ENCODE measurements around the gene MED9.

MED9 gene

GRCh38 chr17:17491546-17491988 is 14.8 kb downstream of the MED9 start:
- DNase-seq = no peak

- DNase-seq = no peak
Observed at GRCh38 chr17:17492085-17492484, 15.3 kb downstream of the MED9 start.

- DNase-seq = no peak
Observed at GRCh38 chr17:17492571-17492970, 15.8 kb downstream of the MED9 start.

- DNase-seq = no peak
Observed at GRCh38 chr17:17493249-17493985, 16.6 kb downstream of the MED9 start.

GRCh38 chr17:17493986-17494466 is 17.2 kb downstream of the MED9 start:
- DNase-seq = no peak

GRCh38 chr17:17494499-17494869 is 17.7 kb downstream of the MED9 start:
- DNase-seq = no peak

GRCh38 chr17:17494870-17495535 is 18.2 kb downstream of the MED9 start:
- no peak for DNase-seq

GRCh38 chr17:17495536-17496188 is 18.9 kb downstream of the MED9 start:
- peak; percentile 14 for DNase-seq

DNA sequence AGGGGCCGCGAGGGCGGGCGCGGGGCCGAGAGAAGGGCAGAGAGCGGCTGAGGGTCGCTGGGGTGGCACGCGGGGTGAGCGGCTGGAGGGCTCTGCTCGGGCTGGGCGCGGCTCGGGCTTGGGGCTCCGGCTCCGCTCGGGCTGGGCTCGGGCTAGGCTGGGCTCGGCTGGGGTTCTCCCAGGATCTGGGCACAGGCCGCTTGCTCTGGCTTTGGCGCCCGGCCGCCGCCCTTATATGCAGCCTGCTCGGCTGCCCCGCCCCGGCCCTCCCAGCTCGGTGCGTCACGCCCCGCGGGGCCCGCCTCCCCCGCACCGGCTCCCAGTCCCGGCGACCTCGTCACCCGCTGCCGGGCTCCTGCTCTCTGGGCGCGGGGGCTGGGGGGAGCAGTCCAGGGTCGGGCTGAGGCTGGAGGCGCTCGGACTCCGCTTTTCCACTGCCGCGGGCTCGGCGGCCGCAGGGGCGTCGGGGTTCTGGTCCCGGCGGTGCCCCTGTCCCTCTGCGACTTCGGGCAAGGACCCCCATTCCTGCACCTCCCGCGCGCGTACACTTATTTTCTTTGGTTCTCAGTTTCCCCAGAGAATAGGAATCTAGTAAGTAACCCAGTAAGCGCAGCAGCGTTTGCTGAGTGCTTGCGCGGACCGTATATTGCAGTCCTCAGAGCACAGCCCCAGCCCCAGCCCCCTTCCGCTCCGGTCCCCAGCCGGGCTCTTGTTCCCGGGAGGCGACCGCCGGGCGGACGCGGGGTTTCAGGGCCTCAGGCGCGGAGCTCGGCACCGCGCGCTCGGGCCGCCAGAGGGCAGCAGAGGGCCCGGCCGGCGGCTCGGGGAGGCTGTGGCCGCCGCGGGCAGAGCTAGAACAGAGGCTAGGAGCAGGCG is 19.6 kb downstream of the MED9 start, which contains the start of gene RASD1:
Gene RASD1, minus strand, starts transcription at position 207 of the 876 bp plus-strand sequence. CDS start 214 bp downstream, outside the sequence.
- peak; percentile 72 for DNase-seq

DNA sequence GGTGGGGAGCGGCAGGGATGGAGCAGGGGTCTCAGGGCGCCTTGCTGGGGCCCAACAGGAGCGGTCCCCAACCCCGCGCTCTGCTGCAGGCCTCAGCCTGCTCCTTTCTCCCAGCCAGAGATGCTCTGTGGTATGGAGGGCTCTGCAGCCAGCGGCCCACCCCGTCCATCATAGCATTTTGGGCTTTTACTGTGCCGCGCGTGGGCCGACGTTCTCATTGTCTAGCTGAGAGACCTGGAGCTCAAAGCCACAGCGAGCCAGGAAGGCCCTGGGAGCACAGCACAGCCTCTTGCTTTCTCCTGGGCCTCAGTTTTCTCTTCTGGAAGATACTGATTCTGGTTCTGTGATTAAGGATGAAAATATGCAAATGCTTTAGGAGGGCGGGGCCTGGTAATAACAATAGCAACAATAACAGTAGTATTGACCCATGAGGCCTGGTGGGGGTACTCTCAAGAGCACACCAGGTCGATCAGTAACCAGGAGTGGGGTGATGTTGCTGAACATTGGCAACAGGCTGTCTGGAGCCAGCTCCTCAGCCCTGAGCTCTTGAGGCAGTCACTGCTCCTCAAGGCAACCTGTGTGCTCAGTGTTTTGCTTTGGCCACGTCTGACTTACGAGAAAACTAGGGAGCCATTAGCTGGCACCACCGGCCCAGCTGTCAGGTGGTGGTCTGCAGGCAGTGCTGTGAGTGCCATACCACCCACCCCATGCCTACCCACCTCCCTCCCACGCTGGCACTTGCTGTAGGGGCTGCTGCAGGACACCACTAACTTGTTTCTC is 20.5 kb downstream of the MED9 start:
- no peak for DNase-seq

DNA sequence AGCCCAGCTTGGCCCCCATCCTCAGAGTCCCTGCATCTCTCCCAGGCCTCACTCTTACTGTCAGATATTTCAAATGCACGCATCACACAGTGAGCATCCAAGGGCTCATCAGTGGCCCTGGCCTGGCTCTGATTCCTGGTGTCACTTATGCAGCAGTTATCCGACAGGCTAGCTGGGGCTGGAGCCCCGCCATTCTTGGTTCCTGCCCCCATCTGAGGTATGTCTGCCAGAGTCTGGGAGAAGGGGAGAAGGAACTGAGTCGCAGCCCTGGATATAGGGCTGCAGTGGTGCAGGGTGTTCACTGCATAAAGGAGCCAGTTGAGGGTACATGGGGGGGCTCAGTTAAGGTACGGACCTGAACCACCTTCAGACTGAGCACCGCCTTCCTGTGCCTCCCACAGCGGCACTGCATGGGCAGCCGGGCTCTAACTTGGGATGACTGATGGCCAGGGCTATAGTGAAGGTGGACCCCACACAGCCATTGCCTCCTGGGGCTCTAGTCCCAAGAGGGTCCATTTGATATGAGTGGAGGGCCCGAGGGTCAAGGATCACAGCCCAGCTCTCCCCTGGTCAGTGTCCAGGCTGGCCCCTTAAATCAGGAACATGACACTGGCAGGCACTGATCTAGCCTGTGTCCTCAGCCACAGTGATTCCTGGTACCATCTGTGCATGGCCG is 21.2 kb downstream of the MED9 start:
- DNase-seq = no peak

GRCh38 chr17:17498606-17499301 is 22.0 kb downstream of the MED9 start:
- no peak for DNase-seq

DNA sequence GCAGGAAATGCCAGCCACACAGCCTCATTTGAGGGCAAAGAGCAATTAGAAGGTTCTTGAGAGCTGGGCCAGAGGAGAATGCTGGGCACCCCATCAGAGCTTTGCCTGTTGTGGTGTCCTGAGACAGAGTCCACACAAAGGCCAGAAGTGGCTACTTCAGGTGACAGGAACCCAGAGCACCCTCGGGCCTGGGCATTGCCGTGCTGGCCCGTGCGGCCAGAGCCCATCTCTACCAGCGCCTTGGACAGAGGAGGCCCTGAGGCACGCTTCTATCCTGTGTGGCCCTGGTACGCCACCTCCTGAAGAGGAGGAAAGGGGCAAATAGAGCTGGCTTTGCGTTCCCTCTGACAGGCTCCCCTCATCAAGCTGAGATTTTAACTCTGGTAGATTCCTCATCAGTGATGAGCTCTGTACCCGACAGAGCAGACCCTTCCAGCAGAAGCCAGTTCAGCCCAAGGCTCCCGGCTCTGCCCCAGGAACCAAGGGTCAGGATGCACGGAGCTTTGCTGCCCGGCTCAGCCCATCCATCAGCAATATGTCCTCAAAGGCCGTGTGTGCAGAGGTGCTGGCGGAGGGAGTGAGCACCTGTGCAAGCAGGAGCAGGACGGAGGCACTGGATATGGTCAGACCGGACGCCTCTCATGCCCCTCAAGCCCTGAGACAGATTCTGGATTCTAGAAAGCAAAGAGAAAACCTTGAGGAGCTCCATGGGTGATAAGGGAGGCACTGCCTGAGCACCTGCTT is 22.8 kb downstream of the MED9 start:
- DNase-seq = no peak

GRCh38 chr17:17500999-17501605 is 24.3 kb downstream of the MED9 start:
- no peak for DNase-seq

DNA sequence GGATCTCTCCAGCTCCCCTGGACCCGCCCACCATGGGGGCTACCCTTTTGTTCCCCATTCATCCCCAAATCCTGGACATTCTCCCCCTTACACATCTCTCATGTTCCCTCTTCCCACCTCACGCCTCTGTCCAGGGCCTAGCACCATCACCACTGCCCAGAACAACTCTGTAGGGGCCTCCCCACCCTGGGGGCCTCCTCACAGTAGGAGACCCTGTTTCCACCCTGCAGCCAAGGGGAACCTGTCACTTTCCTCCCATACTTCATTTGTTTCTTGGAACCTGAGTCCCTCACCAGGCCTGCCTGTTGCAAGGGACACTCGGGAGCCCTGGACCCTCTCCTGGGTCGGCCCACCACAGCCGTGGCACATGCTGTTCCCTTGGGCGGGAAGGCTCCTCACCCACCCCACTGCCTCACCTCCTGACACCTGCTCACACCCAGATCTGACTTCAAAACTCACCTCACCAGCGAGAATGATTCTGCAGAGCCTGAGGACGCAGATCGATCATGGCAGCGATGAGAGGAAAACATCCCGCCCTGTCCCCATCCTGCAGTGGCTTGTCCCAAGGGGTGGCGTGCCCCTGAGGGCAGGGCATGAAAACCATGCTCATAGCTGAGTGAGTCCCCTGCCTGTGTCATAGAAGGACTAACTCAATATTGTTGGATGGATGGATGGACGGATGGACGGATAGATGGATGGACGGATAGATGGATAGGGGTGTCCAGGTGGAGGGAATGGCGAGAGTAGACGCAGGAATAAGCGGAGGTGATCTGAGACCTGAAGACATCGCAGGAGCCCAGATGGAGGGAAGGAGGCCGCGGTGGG is 26.2 kb downstream of the MED9 start:
- no peak for DNase-seq

GRCh38 chr17:17503566-17504130 is 26.8 kb downstream of the MED9 start:
- DNase-seq = no peak

DNA sequence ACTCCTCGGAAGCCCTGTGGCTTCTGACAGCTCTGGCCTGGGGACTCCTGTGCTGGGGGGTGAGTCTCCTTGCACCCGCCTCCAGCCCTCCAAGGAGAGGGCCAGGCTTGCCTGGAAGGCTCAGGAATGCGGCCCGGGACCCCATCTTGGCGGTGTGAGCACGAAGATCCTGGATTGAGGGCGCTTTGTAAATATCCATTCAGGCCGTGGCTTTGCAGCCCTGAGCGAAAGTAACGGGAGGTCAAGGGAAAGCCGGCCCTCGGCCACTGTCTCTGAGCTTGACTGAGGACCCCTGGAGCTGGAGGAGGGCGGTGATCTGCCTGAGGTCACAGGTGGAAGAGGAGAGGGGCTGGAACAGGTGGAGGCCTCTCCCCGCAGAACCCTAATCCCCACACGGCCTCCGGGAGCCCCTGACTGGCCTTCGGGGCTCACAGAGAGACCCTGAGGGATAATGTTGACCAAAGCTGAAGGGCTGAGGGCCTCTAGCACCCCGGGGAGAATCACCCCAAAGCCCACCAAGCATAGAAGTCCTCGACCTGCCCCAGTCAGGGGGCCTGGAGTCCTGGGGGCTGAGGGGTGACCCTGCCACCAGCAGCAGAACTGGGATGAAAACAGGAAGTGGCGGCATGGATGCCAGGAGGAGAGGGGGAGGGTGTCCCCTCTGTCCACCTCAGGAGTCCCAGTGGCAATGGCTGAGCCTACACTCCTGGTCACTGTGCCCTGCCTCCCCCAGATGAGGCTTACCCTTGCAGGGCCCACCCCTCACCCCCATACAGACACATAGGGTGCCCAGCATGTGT is 27.7 kb downstream of the MED9 start:
- no peak for DNase-seq
